HepG2 (cell line): ENCODE results near the gene PLBD2. TPM values are rescaled to one million over a fixed set of nuclear protein-coding genes. Genes with fewer than 3 reads are reported as not detected.

Experiments
- E2F2 ChIP-seq: sonication (generic); formaldehyde crosslinking; IDR thresholded peaks from 2 replicates; pipeline ENCODE4 v1.4.0; 2020; ENCODE audit warnings: missing genetic modification reagents, borderline replicate concordance
- HINFP ChIP-seq: sonication (generic); formaldehyde crosslinking; IDR thresholded peaks from 2 replicates; pipeline ENCODE4 v1.4.0; 2020; ENCODE audit warnings: low read depth, mild to moderate bottlenecking, missing genetic modification reagents
- KLF9 ChIP-seq: IDR thresholded peaks from 2 replicates; pipeline ENCODE4 v1.6.1; 2016; ENCODE audit warnings: low read depth
- MXD1 ChIP-seq: sonication (generic); formaldehyde crosslinking; IDR thresholded peaks from 2 replicates; pipeline ENCODE4 v1.4.0; 2020; ENCODE audit warnings: mild to moderate bottlenecking, missing genetic modification reagents
- NPAS2 ChIP-seq: sonication (generic); formaldehyde crosslinking; IDR thresholded peaks from 2 replicates; pipeline ENCODE4 v1.8.0; 2022; ENCODE audit warnings: mild to moderate bottlenecking, missing genetic modification reagents, borderline replicate concordance
- NR1H2 ChIP-seq: sonication (generic); formaldehyde crosslinking; IDR thresholded peaks from 2 replicates; pipeline ENCODE4 v1.8.1; 2022; ENCODE audit warnings: low read depth, missing genetic modification reagents, borderline replicate concordance
- PAWR ChIP-seq: sonication (generic); formaldehyde crosslinking; IDR thresholded peaks from 2 replicates; pipeline ENCODE4 v1.4.0; 2020; ENCODE audit warnings: missing genetic modification reagents, mild to moderate bottlenecking, borderline replicate concordance
- PRMT3 ChIP-seq: sonication (generic); formaldehyde crosslinking; IDR thresholded peaks from 2 replicates; pipeline ENCODE4 v1.8.1; 2022; ENCODE audit warnings: low read depth, mild to moderate bottlenecking, moderate library complexity, missing genetic modification reagents, borderline replicate concordance
- TRIM24 ChIP-seq: sonication (generic); formaldehyde crosslinking; IDR thresholded peaks from 2 replicates; pipeline ENCODE4 v1.8.0; 2022; ENCODE audit warnings: mild to moderate bottlenecking, missing genetic modification reagents
- ZNF225 ChIP-seq: sonication (generic); formaldehyde crosslinking; IDR thresholded peaks from 2 replicates; pipeline ENCODE4 v1.4.0; 2020; ENCODE audit warnings: mild to moderate bottlenecking, missing genetic modification reagents
- ZNF407 ChIP-seq: sonication (generic); formaldehyde crosslinking; IDR thresholded peaks from one replicate; pipeline ENCODE4 v1.5.1; 2020; ENCODE audit warnings: mild to moderate bottlenecking, missing genetic modification reagents; ENCODE audit errors: not compliant biosample characterization
- ZNF546 ChIP-seq: sonication (generic); formaldehyde crosslinking; conservative IDR thresholded peaks from 2 replicates; pipeline ENCODE4 v1.8.1; 2023; ENCODE audit warnings: mild to moderate bottlenecking, missing genetic modification reagents
- ZNF597 ChIP-seq: sonication (generic); formaldehyde crosslinking; IDR thresholded peaks from 2 replicates; pipeline ENCODE4 v1.5.0; 2020; ENCODE audit warnings: missing genetic modification reagents
- ZNF598 ChIP-seq: sonication (generic); formaldehyde crosslinking; IDR thresholded peaks from 2 replicates; pipeline ENCODE4 v1.5.1; 2020; ENCODE audit warnings: mild to moderate bottlenecking, missing genetic modification reagents, borderline replicate concordance
- ZNF747 ChIP-seq: sonication (generic); formaldehyde crosslinking; IDR thresholded peaks from 2 replicates; pipeline ENCODE4 v1.8.1; 2023; ENCODE audit warnings: missing genetic modification reagents, mild to moderate bottlenecking, borderline replicate concordance
- polyA plus RNA-seq, 8 experiments: library from polyadenylated mRNA; depleted of rRNA in 3 of 8; stranded (reverse) in 7 of 8; unstranded in 1 of 8; fragments of >200 nt; fragmentation: Illumina TruSeq in 4 of 8; extraction: Trizol in 4 of 8; gene quantifications; 2 replicates each; pipeline versions ENCODE4 v1.2.1 to v1.2.3, GENCODE V29; 2011 to 2016; ENCODE audit warnings: low read depth in 4 of 8, missing spikeins in 1 of 8, mixed read lengths in 1 of 8; ENCODE audit not compliant: insufficient read depth in 1 of 8
- total RNA-seq, 5 experiments: library from RNA; depleted of rRNA; stranded (reverse); fragments of >200 nt; fragmentation: Illumina TruSeq; extraction: Trizol; gene quantifications; 2 replicates each; pipeline ENCODE4 v1.2.3, GENCODE V29; 2016; ENCODE audit warnings: low read depth in 1 of 5

PLBD2 gene
- total and polyA plus RNA-seq, 2 of the 13 experiments (the other 11 are each of a cell fraction or from before 2014, with no cell fraction given): 6.7 to 8.5 TPM

GRCh38 chr12:113334786-113335539 is 23.4 kb upstream of the PLBD2 start, which contains the start of gene SLC8B1 (continued):
- no peak for TF ChIP-seq PRMT3 (CRISPR knock-in tag)
- no peak for TF ChIP-seq NR1H2 (CRISPR knock-in tag)
- TF ChIP-seq NPAS2: no peak
- no peak for TF ChIP-seq ZNF747
- TF ChIP-seq ZNF225 (CRISPR knock-in tag): no peak
- TF ChIP-seq ZNF407: peak; percentile 72
- no peak for TF ChIP-seq KLF9 (CRISPR knock-in tag)
- TF ChIP-seq ZNF598 (CRISPR knock-in tag): peak; percentile 56; the same call in 1 of the 2 replicates
- TF ChIP-seq ZNF546 (CRISPR knock-in tag): 0 out of 2 replicates have a peak, but pooled peaks have one; percentile 75
- no peak for TF ChIP-seq TRIM24 (CRISPR knock-in tag)
- TF ChIP-seq E2F2 (CRISPR knock-in tag): no peak
- TF ChIP-seq HINFP: peak; percentile 97
- peak; percentile 38; the same call in 1 of the 2 replicates for TF ChIP-seq MXD1 (CRISPR knock-in tag)
- no peak for TF ChIP-seq ZNF597 (CRISPR knock-in tag)
- no peak for TF ChIP-seq PAWR (CRISPR knock-in tag)
